Breast epithelium (tissue), 3 donors: ENCODE results near the gene NAV1.

Source experiments
- POLR2A ChIP-seq: fragments of 450-650 bp; IDR thresholded peaks from one replicate; pipeline ENCODE4 v1.6.1; 2016; ENCODE audit warnings: antibody characterized with exemption, mild to moderate bottlenecking, moderate library complexity
- POLR2AphosphoS5 ChIP-seq, 3 donors: sonication (generic); formaldehyde crosslinking; IDR thresholded peaks; one replicate each; pipeline ENCODE4 v1.6.1; 2017; ENCODE audit warnings: antibody characterized with exemption in 3 of 3
- TF ChIP-seq, protein P1 (sequence below), 3 donors: fragments of 450-650 bp; IDR thresholded peaks; one replicate each; pipeline ENCODE4 v1.5.1; 2016 to 2017; ENCODE audit warnings: antibody characterized with exemption in 3 of 3, mild to moderate bottlenecking in 3 of 3, moderate library complexity in 3 of 3

DNA sequence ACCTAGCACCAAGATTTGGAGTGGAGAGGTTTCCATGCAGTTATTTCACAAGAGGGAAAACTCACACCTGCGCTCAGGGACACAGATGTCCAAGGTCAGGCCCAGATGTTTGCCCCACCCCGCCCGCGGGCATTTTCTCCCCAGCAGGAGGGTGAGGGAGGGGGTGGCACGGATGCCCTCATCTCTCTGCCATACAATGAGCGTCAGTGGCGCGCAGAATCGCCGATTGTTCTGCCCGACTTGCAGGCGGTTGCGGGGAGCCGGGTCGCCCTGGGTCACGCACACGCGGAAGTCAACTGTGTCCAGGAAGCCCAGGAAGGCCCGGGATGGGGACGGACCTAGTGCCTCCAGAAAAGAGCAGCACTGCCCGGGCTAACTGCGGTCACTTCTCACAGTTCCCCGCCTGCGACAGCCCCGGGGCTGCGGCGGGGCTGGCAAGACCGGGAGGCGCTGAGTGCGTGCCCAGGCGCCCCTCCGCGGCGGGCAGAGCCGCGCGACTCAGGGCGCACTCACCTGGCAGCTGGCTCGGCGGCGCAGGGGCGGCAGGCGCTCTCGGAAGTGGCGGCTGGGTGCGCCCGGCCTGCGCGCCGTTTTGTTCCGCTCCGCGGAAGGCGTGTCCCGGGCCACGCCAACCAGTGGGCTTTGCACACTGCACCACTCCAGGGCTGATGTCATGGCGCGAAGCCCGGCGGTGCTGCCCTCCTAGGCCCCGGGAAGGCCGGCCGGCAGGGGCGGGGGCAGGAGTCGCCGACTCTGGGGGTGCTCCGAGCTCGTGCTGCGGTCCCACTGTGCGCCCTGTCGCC, 32.2 kb upstream of the NAV1 start, which contains the start of gene CSRP1:
- TF ChIP-seq POLR2A (peak; percentile 79), POLR2AphosphoS5 (IDR thresholded peaks at IDR 0.05) (peak; percentile 83 to 93 (median 90))
- TF ChIP-seq, protein P1, sequence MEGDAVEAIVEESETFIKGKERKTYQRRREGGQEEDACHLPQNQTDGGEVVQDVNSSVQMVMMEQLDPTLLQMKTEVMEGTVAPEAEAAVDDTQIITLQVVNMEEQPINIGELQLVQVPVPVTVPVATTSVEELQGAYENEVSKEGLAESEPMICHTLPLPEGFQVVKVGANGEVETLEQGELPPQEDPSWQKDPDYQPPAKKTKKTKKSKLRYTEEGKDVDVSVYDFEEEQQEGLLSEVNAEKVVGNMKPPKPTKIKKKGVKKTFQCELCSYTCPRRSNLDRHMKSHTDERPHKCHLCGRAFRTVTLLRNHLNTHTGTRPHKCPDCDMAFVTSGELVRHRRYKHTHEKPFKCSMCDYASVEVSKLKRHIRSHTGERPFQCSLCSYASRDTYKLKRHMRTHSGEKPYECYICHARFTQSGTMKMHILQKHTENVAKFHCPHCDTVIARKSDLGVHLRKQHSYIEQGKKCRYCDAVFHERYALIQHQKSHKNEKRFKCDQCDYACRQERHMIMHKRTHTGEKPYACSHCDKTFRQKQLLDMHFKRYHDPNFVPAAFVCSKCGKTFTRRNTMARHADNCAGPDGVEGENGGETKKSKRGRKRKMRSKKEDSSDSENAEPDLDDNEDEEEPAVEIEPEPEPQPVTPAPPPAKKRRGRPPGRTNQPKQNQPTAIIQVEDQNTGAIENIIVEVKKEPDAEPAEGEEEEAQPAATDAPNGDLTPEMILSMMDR (IDR thresholded peaks at IDR 0.05), result peak in 1 of 3 donors; percentile 6
